Measurements from ENCODE around the gene TIMM13. TPM values are rescaled to one million over a fixed set of nuclear protein-coding genes. Genes with fewer than 3 reads are reported as not detected.

TIMM13 gene
- total and polyA plus RNA-seq, 9 of the 15 experiments (the other 6 are each of a cell fraction or from before 2014, with no cell fraction given), result 17.6 to 215 (median 71.8) TPM

DNA sequence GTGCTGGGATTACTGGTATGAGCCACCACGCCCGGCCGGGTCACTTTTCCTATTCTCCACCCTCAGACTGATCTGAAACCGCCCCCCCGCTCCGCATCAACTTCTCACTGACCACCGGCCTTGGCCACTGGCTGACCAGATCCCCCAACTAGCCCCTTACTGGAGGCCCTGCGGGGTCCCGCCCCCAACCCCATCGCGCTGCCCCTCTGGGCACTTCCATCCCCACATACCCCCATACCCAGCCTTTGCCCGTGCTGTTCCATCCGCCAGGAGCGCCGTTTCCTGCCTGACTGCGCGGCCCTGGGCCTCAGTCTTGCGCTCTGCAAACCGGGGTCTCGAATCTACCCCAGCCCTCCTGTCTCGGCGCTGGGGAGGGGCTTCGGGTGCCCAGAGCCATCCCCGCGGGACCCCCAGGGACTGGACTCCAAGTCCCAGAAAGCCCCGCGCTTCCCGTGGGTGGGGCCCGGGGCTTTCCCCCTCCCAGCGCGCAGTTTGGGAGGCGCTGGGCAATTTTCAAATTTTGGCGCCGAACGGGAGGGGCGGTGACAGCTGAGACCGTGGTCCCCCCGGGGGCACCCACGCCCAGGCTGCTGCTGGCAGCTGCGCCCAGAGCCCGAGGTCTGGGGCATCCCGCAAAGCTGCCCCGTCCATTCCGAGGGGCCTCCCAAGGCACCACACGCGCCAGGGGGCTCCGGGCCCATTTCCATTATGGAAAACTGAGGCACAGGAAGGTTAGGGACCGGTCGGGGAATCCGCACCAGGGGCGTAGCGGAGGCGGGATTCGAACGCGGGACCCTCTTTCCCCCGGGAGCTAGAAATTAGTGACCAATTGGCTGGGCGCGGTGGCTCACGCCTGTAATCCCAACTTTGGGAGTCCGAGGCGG, 34.6 kb upstream of the TIMM13 start:
- no peak for FAIRE-seq
- TF ChIP-seq CXXC5 (CRISPR knock-in tag; IDR thresholded peaks at IDR 0.05), result no peak
- no peak for TF ChIP-seq SNIP1 (IDR thresholded peaks at IDR 0.05; ENCODE audit: low read depth)
- 0 out of 4 replicates have a peak, but pooled peaks of 1 of the 2 experiments have one; percentile 11 for TF ChIP-seq NRF1 (conservative IDR thresholded peaks at IDR 0.05 in 1 of 2, IDR thresholded peaks at IDR 0.05 in 1 of 2)
- TF ChIP-seq, protein P1, sequence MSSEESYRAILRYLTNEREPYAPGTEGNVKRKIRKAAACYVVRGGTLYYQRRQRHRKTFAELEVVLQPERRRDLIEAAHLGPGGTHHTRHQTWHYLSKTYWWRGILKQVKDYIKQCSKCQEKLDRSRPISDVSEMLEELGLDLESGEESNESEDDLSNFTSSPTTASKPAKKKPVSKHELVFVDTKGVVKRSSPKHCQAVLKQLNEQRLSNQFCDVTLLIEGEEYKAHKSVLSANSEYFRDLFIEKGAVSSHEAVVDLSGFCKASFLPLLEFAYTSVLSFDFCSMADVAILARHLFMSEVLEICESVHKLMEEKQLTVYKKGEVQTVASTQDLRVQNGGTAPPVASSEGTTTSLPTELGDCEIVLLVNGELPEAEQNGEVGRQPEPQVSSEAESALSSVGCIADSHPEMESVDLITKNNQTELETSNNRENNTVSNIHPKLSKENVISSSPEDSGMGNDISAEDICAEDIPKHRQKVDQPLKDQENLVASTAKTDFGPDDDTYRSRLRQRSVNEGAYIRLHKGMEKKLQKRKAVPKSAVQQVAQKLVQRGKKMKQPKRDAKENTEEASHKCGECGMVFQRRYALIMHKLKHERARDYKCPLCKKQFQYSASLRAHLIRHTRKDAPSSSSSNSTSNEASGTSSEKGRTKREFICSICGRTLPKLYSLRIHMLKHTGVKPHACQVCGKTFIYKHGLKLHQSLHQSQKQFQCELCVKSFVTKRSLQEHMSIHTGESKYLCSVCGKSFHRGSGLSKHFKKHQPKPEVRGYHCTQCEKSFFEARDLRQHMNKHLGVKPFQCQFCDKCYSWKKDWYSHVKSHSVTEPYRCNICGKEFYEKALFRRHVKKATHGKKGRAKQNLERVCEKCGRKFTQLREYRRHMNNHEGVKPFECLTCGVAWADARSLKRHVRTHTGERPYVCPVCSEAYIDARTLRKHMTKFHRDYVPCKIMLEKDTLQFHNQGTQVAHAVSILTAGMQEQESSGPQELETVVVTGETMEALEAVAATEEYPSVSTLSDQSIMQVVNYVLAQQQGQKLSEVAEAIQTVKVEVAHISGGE (CRISPR knock-in tag; IDR thresholded peaks at IDR 0.05), result no peak
- TF ChIP-seq ZNF143 (CRISPR knock-in tag; IDR thresholded peaks at IDR 0.05), result peak; percentile 58; the same call in 1 of the 2 replicates
- TF ChIP-seq RBFOX2 (IDR thresholded peaks at IDR 0.05; ENCODE audit: low read depth, low read length), result 0 out of 2 replicates have a peak, but pooled peaks have one; percentile 26
- peak in 1 of 2 experiments; percentile 11; a peak in 1 of 4 replicates for TF ChIP-seq SIX5 (IDR thresholded peaks at IDR 0.05; ENCODE audit: borderline replicate concordance in 1 of 2, insufficient read depth in 1 of 2, low read depth in 1 of 2, low read length in 2 of 2)
- TF ChIP-seq JUNB (CRISPR knock-in tag; conservative IDR thresholded peaks at IDR 0.05), result no peak
- TF ChIP-seq, protein P2, sequence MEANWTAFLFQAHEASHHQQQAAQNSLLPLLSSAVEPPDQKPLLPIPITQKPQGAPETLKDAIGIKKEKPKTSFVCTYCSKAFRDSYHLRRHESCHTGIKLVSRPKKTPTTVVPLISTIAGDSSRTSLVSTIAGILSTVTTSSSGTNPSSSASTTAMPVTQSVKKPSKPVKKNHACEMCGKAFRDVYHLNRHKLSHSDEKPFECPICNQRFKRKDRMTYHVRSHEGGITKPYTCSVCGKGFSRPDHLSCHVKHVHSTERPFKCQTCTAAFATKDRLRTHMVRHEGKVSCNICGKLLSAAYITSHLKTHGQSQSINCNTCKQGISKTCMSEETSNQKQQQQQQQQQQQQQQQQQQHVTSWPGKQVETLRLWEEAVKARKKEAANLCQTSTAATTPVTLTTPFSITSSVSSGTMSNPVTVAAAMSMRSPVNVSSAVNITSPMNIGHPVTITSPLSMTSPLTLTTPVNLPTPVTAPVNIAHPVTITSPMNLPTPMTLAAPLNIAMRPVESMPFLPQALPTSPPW (CRISPR knock-in tag; IDR thresholded peaks at IDR 0.05), result peak; percentile 72
- TF ChIP-seq, protein P3, sequence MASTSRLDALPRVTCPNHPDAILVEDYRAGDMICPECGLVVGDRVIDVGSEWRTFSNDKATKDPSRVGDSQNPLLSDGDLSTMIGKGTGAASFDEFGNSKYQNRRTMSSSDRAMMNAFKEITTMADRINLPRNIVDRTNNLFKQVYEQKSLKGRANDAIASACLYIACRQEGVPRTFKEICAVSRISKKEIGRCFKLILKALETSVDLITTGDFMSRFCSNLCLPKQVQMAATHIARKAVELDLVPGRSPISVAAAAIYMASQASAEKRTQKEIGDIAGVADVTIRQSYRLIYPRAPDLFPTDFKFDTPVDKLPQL (IDR thresholded peaks at IDR 0.05; ENCODE audit: extremely low read depth, insufficient read length), result no peak
- TF ChIP-seq, protein P4, sequence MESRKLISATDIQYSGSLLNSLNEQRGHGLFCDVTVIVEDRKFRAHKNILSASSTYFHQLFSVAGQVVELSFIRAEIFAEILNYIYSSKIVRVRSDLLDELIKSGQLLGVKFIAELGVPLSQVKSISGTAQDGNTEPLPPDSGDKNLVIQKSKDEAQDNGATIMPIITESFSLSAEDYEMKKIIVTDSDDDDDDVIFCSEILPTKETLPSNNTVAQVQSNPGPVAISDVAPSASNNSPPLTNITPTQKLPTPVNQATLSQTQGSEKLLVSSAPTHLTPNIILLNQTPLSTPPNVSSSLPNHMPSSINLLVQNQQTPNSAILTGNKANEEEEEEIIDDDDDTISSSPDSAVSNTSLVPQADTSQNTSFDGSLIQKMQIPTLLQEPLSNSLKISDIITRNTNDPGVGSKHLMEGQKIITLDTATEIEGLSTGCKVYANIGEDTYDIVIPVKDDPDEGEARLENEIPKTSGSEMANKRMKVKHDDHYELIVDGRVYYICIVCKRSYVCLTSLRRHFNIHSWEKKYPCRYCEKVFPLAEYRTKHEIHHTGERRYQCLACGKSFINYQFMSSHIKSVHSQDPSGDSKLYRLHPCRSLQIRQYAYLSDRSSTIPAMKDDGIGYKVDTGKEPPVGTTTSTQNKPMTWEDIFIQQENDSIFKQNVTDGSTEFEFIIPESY (CRISPR knock-in tag; IDR thresholded peaks at IDR 0.05), result 0 out of 2 replicates have a peak, but pooled peaks have one; percentile 11

More for the DNA sequence above, 34.6 kb upstream of the TIMM13 start:
- Histone ChIP-seq H3K79me2 (ENCODE audit: control insufficient read depth, insufficient read depth, low read length) (peaks cover 3% of the 10 kb centered on the region; the same call in 1 of the 3 replicates), H3K9me3 (replicated peaks; ENCODE audit: control insufficient read depth, insufficient read depth, low read depth, low read length) (no peaks in the 10 kb centered on the region), H4K20me1 (replicated peaks; ENCODE audit: control insufficient read depth, insufficient read depth, low read length) (no peaks in the 10 kb centered on the region), H3K4me3 (peak overlapping the region; percentile 28), H3K4me2 (ENCODE audit: insufficient read depth, low read length) (peak overlapping the region; percentile 26; the same call in 1 of the 2 replicates), H2AFZ (ENCODE audit: low read depth, low read length) (peak overlapping the region; percentile 67), H3K36me3 (ENCODE audit: control insufficient read depth, insufficient read depth, low read length) (no peaks in the 10 kb centered on the region), H3K9ac (ENCODE audit: insufficient read depth in 1 of 2, low read depth in 2 of 2, low read length in 2 of 2) (peak overlapping the region in 1 of 2 experiments; percentile 77; a peak in 1 of 4 replicates), H3K4me1 (replicated peaks in 1 of 2; ENCODE audit: control insufficient read depth in 2 of 2, insufficient read depth in 2 of 2, low read length in 2 of 2) (peaks cover 0 to 24% of the 10 kb centered on the region in 2 experiments; a peak in 2 of 5 replicates), H3K27ac (ENCODE audit: extremely low read depth, low read depth, low read length) (no peak overlapping the region), H3K27me3 (ENCODE audit: control insufficient read depth in 2 of 2, insufficient read depth in 2 of 2, low read length in 2 of 2) (no peaks in the 10 kb centered on the region), H3K9me1 (ENCODE audit: control insufficient read depth, insufficient read depth, low read length) (no peaks in the 10 kb centered on the region)
- intact Hi-C loops (cut with micrococcal nuclease) (no loop called here), in situ Hi-C loops (cut with MboI) (no loop called here)
- DNase-seq (ENCODE audit: extremely low read depth in 1 of 4, low spot score in 3 of 4) (peak in 3 of 4 experiments; percentile 24 to 48 (median 41)), ATAC-seq (peak; percentile 74)
- ChIA-PET CTCF (ENCODE audit: low intra/inter-chr PET ratio) (no interaction called here), POLR2A (interaction anchor here (0.7 to 3.4 kb wide), 2 partner anchors 14 to 357 kb away, joined by 3 to 15 read pairs; partner anchors contain the start of gene GADD45B)
- WGBS (ENCODE audit: insufficient coverage, low coverage, missing lambda C conversion rate), result 54% methylated on average over 38 of the region's 62 CpGs
- BruUV-seq (replicated peaks), result no TSS peak

All from K562 (cell line).